ENCODE results near the gene OGFR. TPM values are rescaled to one million over a fixed set of nuclear protein-coding genes. Genes with fewer than 3 reads are reported as not detected.

The OGFR gene
- total RNA-seq, 1 experiment from 2014 or later: 80.1 TPM

GRCh38 chr20:62785393-62785792 is 19.2 kb upstream of the OGFR start:
- CTCF ChIA-PET: interaction anchor here (0.5 to 0.9 kb wide), 3 partner anchors 118 to 648 kb away, joined by 3 to 5 read pairs (median 4); no protein-coding TSS in a partner anchor
- Mint-ChIP-seq H3K27me3 (ENCODE audit: unreplicated experiment) (peaks cover 43% of the 10 kb centered on the region), H3K9me3 (ENCODE audit: low read depth, unreplicated experiment) (no peaks in the 10 kb centered on the region), H3K4me1 (ENCODE audit: low read depth, unreplicated experiment) (no peaks in the 10 kb centered on the region), H3K27ac (ENCODE audit: unreplicated experiment) (no peak overlapping the region), H3K36me3 (ENCODE audit: insufficient read depth, unreplicated experiment) (no peaks in the 10 kb centered on the region), H3K4me3 (ENCODE audit: low read depth, unreplicated experiment) (no peak overlapping the region)
- BruUV-seq (replicated peaks): no TSS peak
- no peak for TF ChIP-seq CTCF (IDR thresholded peaks at IDR 0.05; ENCODE audit: unreplicated experiment)
- intact Hi-C loops (cut with micrococcal nuclease; ENCODE audit: unreplicated experiment): no loop called here
- DNase-seq: no peak

- no TSS peak for BruUV-seq (replicated peaks)
- H3K27me3 Mint-ChIP-seq (ENCODE audit: unreplicated experiment): peaks cover 37% of the 10 kb centered on the region
Observed at GRCh38 chr20:62786157-62786556, 18.5 kb upstream of the OGFR start.

GRCh38 chr20:62787321-62787720 is 17.3 kb upstream of the OGFR start:
- Mint-ChIP-seq H3K4me3 (ENCODE audit: low read depth, unreplicated experiment) (no peak overlapping the region), H3K27me3 (ENCODE audit: unreplicated experiment) (peaks cover 37% of the 10 kb centered on the region), H3K36me3 (ENCODE audit: insufficient read depth, unreplicated experiment) (no peaks in the 10 kb centered on the region), H3K9me3 (ENCODE audit: low read depth, unreplicated experiment) (no peaks in the 10 kb centered on the region), H3K27ac (ENCODE audit: unreplicated experiment) (no peak overlapping the region), H3K4me1 (ENCODE audit: low read depth, unreplicated experiment) (peaks cover 12% of the 10 kb centered on the region)
- no TSS peak for BruUV-seq (replicated peaks)
- no peak for TF ChIP-seq CTCF (IDR thresholded peaks at IDR 0.05; ENCODE audit: unreplicated experiment)
- CTCF ChIA-PET: interaction anchor here (0.7 kb wide), 1 partner anchor 257 kb away, joined by 3 read pairs; no protein-coding TSS in a partner anchor
- intact Hi-C loops (cut with micrococcal nuclease; ENCODE audit: unreplicated experiment): no loop called here
- no peak for DNase-seq

More at GRCh38 chr20:62786157-62786556, 18.5 kb upstream of the OGFR start:
- no peaks in the 10 kb centered on the region for H3K9me3 Mint-ChIP-seq (ENCODE audit: low read depth, unreplicated experiment)
- H3K36me3 Mint-ChIP-seq (ENCODE audit: insufficient read depth, unreplicated experiment): no peaks in the 10 kb centered on the region
- intact Hi-C loops (cut with micrococcal nuclease; ENCODE audit: unreplicated experiment): no loop called here
- no peak for DNase-seq
- peaks cover under 1% of the 10 kb centered on the region for H3K4me1 Mint-ChIP-seq (ENCODE audit: low read depth, unreplicated experiment)
- H3K4me3 Mint-ChIP-seq (ENCODE audit: low read depth, unreplicated experiment): no peak overlapping the region
- no peak for TF ChIP-seq CTCF (IDR thresholded peaks at IDR 0.05; ENCODE audit: unreplicated experiment)
- no peak overlapping the region for H3K27ac Mint-ChIP-seq (ENCODE audit: unreplicated experiment)
- CTCF ChIA-PET: interaction anchor here (0.6 to 0.9 kb wide), 4 partner anchors 41 to 476 kb away, joined by 3 to 5 read pairs (median 4); no protein-coding TSS in a partner anchor

DNA sequence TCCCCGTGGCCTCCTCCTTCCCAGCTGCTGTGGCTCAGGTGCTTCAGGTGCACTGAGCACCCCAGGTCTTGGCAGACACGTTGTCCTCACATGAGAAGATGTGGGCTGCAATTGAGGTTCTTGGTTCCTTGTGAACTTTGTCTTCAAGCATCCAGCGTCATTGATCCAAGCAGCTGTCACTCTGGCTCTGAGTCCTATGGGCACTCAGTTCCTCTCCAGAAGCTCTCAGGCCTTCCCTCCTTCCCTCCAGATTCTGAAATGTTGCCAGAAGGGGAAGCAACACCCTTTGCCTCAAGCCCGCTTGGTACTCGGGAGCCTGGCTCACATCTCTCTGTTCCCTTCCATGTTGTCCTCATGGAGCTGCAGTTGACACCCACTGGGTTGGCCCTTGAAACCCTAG is 16.8 kb upstream of the OGFR start:
- no peaks in the 10 kb centered on the region for H3K9me3 Mint-ChIP-seq (ENCODE audit: low read depth, unreplicated experiment)
- H3K4me3 Mint-ChIP-seq (ENCODE audit: low read depth, unreplicated experiment): no peak overlapping the region
- BruUV-seq (replicated peaks): no TSS peak
- peaks cover under 1% of the 10 kb centered on the region for H3K36me3 Mint-ChIP-seq (ENCODE audit: insufficient read depth, unreplicated experiment)
- peaks cover 17% of the 10 kb centered on the region for H3K4me1 Mint-ChIP-seq (ENCODE audit: low read depth, unreplicated experiment)
- CTCF ChIA-PET: interaction anchor here (0.7 to 0.9 kb wide), 2 partner anchors 84 to 257 kb away, joined by 3 read pairs; no protein-coding TSS in a partner anchor
- intact Hi-C loops (cut with micrococcal nuclease; ENCODE audit: unreplicated experiment): no loop called here
- H3K27me3 Mint-ChIP-seq (ENCODE audit: unreplicated experiment): peaks cover 39% of the 10 kb centered on the region
- H3K27ac Mint-ChIP-seq (ENCODE audit: unreplicated experiment): no peak overlapping the region
- DNase-seq: no peak
- TF ChIP-seq CTCF (IDR thresholded peaks at IDR 0.05; ENCODE audit: unreplicated experiment): no peak

Data from Calu3 (cell line).